Ureter (tissue), 1 donor: ENCODE results near the gene PTOV1. TPM values are rescaled to one million over a fixed set of nuclear protein-coding genes. Genes with fewer than 3 reads are reported as not detected.

Source experiments
- DNase-seq: peaks from one replicate; pipeline ENCODE4 v3.0.0-alpha.2; 2020; ENCODE audit warnings: low spot score
- total RNA-seq: library from RNA; stranded (reverse); gene quantifications from one replicate; pipeline ENCODE4 v1.2.4, GENCODE V29; 2023
- donor health status: DM: yes; HTN: yes; CAD: no.

The PTOV1 gene
- total RNA-seq, 1 donor from 2014 or later, result 105 TPM

- DNase-seq, result no peak
These were observed 7.7 kb upstream of the PTOV1 start for GRCh38 chr19:49843265-49843664.

DNA sequence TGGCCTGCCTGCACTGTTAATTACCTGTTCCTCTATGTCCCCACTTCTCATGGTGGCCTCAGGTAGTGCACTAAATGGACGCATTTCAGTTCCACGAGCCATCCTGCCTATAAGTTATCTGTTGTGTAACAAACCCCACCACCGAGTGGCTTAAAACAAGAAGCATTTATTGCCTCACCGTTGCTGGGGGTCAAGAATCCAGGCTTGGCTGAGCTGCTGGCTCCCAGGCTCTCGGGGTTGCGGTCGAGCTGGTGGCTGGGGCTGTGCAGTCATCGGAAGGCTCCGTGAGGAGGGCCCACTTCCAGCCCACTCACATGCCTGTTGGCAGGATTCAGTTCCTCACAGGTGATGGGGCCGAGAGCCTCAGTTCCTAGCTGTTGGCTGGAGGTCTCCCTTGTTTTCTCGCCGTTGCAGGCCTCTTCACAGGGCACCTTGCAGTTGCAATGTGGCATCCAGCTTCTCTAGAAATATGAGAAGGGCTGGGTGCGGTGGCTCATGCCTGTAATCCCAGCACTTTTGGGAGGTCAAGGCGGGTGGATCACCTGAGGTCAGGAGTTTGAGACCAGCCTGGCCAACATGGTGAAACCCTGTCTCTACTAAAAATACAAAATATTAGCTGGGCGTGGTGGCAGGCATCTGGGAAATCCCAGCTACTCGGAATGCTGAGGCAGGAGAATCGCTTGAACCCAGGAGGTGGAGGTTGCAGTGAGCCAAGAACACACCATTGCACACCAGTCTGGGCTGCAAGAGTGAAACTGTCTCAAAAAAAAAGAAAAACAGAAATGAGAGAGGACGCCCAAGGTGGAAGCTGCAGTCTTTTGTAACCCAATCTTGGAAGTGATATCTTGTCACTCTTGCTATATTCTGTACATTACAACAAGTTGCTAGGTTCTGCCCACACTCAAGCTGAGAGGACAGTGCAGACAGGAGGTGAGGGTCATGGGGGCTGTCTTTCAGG is 6.5 kb upstream of the PTOV1 start:
- DNase-seq, result no peak

- DNase-seq, result no peak
These were observed 5.5 kb upstream of the PTOV1 start for GRCh38 chr19:49845414-49845813.

DNA sequence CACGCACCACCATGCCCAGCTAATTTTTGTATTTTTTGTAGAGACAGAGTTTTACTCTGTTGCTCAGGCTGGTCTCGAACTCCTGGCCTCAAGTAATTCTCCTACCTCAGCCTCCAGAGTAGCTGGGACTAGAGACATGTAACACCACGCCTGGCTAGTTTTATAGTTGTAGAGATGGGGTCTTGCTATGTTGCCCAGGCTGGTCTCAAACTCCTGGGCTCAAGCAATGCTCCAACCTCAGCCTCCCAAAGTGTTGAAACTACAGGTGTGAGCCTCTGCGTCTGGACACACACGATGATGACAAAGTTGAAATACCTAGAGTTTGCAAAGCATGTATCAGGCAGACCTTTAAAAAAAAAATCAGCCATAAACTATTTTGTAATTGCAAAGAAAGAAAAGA is 4.6 kb upstream of the PTOV1 start:
- DNase-seq, result no peak

GRCh38 chr19:49847731-49848696 is 2.9 kb upstream of the PTOV1 start:
- DNase-seq, result no peak

- no peak for DNase-seq
These were observed 2.0 kb upstream of the PTOV1 start for GRCh38 chr19:49848938-49849337.

DNA sequence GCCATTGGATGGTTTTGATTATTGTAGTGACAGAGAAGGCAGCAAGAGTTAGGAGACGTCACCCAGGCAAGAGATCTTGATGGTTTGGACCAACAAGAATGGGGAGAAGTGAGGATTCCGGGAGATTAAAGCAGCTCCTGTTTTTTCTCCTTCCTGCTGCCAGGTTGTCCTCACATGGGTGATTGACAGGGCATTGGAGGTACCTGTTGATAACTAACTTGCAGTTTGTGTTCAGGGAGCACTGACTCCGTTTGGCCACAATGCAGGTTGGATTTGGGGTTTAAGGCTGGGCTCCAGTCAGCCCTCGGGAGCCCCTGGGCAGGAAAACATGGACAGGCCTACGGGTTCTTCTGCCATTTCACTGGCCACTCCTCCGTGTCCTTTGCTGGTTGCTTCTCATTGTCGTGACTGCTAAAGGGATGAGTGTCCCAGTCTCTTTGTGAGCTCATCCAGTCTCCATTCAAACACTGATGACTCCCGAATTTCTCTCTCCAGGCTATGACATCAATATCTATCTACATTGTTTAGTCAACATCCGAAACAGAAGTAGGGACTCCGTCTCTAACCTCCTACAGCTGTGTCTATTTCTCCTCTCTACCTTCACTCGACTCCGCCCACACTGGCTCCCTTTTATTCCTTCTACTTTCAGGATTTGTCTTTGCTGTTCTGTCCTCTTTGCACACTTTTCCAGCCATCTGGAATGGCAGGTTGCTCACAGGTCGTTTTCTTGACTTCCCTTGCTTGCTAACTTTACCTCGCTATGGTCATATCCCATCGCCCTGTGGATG is 1.3 kb upstream of the PTOV1 start:
- DNase-seq, result no peak

DNA sequence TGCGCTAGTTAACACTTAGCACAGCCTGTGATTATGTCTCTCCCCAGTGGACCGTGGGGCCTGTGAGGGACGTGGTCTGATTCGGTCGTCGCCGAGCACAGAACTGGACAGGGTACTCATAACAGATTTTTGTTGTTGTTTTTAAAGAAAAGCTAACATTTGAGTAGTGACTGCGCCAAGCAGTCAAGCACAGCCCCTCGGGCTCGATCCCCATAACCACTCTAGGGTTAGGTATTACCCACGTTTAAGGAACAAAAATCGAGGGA is 805 bp upstream of the PTOV1 start:
- no peak for DNase-seq

DNA sequence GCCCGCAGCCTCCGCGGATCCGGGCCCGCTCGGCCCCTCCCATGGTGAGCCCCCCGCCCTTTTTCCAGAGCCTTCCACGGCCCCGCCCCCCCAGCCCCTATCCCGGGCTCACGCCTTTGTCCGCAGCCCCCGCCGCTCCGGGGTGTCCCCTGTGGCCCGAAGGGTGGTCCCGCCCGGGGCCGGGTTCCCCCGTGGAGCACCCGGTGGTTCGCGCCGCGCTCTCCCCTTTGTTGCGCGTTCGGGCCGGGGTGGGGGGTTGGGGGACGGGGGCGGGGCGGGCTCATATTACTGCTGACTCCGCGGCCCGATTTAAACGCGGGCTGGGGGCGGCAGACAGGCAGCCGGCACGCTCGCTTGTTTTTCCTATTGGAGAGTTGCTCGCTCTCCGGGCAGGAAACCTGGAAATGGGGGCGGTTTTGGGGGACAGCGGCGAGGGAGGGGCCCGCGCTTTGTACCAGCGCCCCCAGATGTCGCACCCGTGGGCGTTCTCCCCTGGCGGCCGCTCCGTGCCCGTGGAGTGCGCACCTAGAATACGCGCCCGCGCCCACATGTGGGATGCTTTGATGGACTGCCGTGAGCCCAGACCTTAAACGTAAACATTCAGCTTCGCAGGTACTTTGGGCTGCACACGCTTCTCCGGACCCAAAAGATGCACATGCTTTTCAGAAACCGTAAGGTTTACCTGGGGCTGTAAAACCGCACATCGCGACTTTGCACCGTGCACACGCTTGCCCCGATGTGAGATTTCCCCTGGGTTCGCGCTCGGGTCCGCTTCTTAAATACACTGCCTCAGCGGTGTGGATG is 699 bp downstream of the PTOV1 start:
- peak; percentile 60 for DNase-seq

DNA sequence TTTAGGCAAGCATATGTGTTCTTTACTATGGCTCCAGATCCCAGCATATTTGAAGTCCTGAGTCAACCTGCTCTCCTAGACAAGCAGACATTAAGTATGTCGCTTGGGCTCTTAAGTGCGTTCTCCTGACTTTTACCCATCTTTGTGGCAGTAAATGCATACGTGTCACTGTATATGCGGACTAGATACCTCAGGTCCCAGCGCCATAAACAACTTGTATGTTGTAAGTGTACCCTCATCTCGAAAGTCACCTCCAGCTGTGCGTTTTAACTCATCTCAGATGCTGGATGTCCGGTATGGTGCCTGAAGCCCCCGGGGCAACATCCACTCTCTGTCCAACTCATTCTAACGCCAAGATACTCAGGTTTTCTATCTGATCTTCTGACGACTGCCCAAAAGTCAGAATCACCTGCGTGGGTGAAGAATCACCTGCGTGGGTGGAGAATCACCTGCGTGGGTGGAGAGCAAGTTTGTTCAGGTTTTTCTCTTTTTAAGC is 1.7 kb downstream of the PTOV1 start:
- DNase-seq, result no peak

DNA sequence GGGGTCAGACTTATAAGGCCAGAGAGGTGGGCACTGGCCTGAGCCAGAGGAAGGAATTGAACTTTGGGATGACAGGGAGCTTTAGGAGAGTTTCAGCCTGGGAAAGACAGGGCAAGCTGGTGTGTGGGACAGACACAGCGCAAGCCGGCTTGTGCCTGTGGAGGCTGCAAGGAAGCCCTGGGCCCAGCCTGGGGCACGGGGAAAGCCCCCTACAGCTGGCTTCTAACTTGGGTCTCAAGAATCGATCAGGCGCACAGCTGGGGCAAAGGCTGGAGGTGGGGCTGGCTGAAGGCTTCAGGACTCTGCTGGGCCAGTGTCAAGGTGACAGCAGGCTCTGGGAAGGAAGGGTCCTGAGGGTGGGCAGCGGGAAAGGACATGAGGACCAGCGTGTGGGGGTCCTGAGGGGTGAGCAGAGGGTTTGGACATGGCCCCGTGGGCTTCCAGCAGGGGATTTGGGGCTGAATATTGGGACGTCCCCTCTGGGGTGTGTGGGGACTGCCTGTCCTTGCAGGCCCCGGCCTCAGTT is 3.0 kb downstream of the PTOV1 start:
- no peak for DNase-seq

DNA sequence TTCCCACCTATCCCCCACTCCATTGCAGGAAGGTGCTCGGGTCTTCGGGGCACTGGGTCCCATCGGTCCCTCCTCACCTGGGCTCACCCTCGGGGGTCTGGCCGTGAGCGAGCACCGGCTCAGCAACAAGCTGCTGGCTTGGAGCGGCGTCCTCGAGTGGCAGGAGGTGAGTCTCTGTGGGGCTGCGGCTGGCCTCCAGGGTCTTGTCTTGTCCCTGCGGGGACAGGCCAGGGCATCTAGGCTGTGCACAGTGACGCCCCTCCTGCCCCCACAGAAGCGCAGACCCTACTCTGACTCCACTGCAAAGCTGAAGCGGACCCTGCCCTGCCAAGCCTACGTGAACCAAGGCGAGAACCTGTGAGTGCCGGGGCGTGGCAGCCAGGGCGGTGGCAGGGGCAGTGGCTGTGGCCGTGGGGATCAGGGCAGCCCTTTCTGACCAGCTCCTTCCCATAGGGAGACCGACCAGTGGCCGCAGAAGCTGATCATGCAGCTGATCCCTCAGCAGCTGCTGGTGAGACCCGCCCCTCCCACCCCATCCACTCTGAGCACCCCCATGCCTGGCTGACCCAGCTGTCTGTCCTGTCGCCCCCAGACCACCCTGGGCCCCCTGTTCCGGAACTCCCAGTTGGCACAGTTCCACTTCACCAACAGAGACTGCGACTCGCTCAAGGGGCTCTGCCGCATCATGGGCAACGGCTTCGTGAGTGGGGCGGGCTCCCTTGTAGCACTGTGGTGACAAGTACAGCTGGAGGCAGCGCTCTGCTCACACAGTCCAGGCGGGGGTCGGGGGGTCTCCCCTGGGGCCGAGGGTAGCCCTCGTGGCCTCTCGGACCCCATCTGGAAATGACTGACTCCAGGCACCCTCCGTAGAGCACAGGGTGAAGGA is 3.7 kb downstream of the PTOV1 start:
- DNase-seq, result no peak

- no peak for DNase-seq
These were observed 4.3 kb downstream of the PTOV1 start for GRCh38 chr19:49855277-49855675.

GRCh38 chr19:49855676-49856573 is 5.0 kb downstream of the PTOV1 start:
- DNase-seq, result no peak

- DNase-seq, result no peak
These were observed 5.6 kb downstream of the PTOV1 start for GRCh38 chr19:49856574-49857021.

DNA sequence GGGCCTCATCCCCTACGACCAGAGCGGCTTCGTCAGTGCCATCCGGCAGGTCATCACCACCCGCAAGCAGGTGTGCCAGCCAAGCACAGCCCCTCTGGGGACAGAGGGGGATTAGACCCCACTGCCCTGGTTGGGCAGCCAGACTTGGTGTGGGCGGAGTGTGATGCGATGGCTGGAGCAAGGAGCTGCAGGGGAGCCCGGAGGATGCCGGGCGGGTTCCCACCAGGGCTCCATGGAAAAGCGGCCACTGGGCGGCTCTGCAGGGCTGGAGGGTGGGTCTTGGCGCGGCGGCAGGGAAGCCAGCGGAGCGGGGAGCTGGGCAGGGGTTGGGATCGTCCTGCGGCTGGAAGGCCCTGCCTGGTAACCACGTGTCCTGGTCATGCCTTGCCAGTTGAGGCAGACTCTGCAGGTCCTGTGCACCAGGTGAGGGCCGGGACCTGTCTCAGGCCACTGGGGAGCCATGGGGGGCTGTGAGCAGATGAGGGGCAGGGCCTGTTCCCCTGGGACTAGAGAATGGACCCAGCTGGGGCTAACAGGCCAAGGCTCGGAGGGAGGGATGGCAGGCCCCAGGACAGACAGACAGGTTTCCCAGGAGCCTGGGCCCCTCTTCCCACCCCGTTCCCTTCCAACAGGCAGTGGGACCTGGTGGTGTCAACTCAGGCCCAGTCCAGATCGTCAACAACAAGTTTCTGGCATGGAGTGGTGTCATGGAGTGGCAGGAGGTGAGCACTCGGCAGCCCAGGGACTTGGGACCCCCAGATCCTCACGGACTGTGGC is 6.3 kb downstream of the PTOV1 start:
- DNase-seq, result no peak

GRCh38 chr19:49857838-49858087 is 6.8 kb downstream of the PTOV1 start:
- DNase-seq, result no peak
